Neural progenitor cell (in vitro differentiated cells): ENCODE measurements around the gene ACLY. TPM values are rescaled to one million over a fixed set of nuclear protein-coding genes. Genes with fewer than 3 reads are reported as not detected.
A peak's percentile ranks its signal among the peaks of the same experiment; 100 is the strongest.

Source experiments
- DNase-seq: peaks from one replicate; pipeline ENCODE4 v3.0.0-alpha.2; 2016; ENCODE audit warnings: low spot score
- H2AFZ ChIP-seq: fragments of 200-600 bp; sonication (generic); replicated peaks from 2 replicates; pipeline ENCODE4 v1.6.1; 2016; ENCODE audit warnings: antibody characterized with exemption
- H3F3A ChIP-seq: fragments of 200-600 bp; sonication (generic); 2 replicates; pipeline ENCODE4 v1.6.1; 2016; ENCODE audit warnings: antibody characterized with exemption, low read depth
- H3K27ac ChIP-seq: fragments of 200-600 bp; sonication (generic); 2 replicates; pipeline ENCODE4 v1.5.1; 2016; ENCODE audit warnings: mild to moderate bottlenecking
- H3K27me3 ChIP-seq: fragments of 200-600 bp; sonication (generic); 2 replicates; pipeline ENCODE4 v1.6.1; 2016; ENCODE audit warnings: mild to moderate bottlenecking, moderate library complexity
- H3K36me3 ChIP-seq: fragments of 200-600 bp; sonication (generic); 2 replicates; pipeline ENCODE4 v1.5.1; 2016
- H3K4me1 ChIP-seq: fragments of 200-600 bp; sonication (generic); 2 replicates; pipeline ENCODE4 v1.6.1; 2016; ENCODE audit warnings: mixed run types
- H3K4me2 ChIP-seq: fragments of 200-600 bp; sonication (generic); 2 replicates; pipeline ENCODE4 v1.6.1; 2016
- H3K4me3 ChIP-seq: fragments of 200-600 bp; sonication (generic); 2 replicates; pipeline ENCODE4 v1.5.1; 2016
- H3K79me2 ChIP-seq: fragments of 200-600 bp; sonication (generic); 2 replicates; pipeline ENCODE4 v1.6.1; 2016; ENCODE audit warnings: low read depth
- H3K9ac ChIP-seq: fragments of 200-600 bp; sonication (generic); 2 replicates; pipeline ENCODE4 v1.6.1; 2016
- H3K9me3 ChIP-seq: fragments of 200-600 bp; sonication (generic); 2 replicates; pipeline ENCODE4 v1.5.1; 2016; ENCODE audit warnings: low read depth
- H4K20me1 ChIP-seq: fragments of 200-600 bp; sonication (generic); 2 replicates; pipeline ENCODE4 v1.6.1; 2016; ENCODE audit warnings: low read depth
- H3K27ac Mint-ChIP-seq: 3 replicates; pipeline ENCODE4 v1.8.0; 2021; ENCODE audit warnings: mixed read lengths
- H3K27me3 Mint-ChIP-seq: 2 replicates; pipeline ENCODE4 v1.8.0; 2022; ENCODE audit warnings: low read depth, mild to moderate bottlenecking, inconsistent platforms, moderate library complexity, mixed read lengths; ENCODE audit not compliant: insufficient read depth
- H3K36me3 Mint-ChIP-seq: 3 replicates; pipeline ENCODE4 v1.8.0; 2021; ENCODE audit warnings: mixed read lengths
- H3K4me1 Mint-ChIP-seq: 3 replicates; pipeline ENCODE4 v1.8.0; 2021; ENCODE audit warnings: mixed read lengths
- H3K4me3 Mint-ChIP-seq: 3 replicates; pipeline ENCODE4 v1.8.0; 2021; ENCODE audit warnings: mild to moderate bottlenecking, moderate library complexity, mixed read lengths
- H3K9me3 Mint-ChIP-seq: 3 replicates; pipeline ENCODE4 v1.8.0; 2020; ENCODE audit warnings: mixed read lengths
- CTCF ChIP-seq: fragments of 200-600 bp; sonication (generic); IDR thresholded peaks from 2 replicates; pipeline ENCODE4 v1.5.1; 2017; ENCODE audit warnings: antibody characterized with exemption, mild to moderate bottlenecking
- EZH2 ChIP-seq: fragments of 200-600 bp; sonication (generic); IDR thresholded peaks from 2 replicates; pipeline ENCODE4 v1.6.1; 2017; ENCODE audit warnings: antibody characterized with exemption, mild to moderate bottlenecking, moderate library complexity
- EZH2phosphoT487 ChIP-seq: fragments of 200-600 bp; sonication (generic); IDR thresholded peaks from 2 replicates; pipeline ENCODE4 v1.6.1; 2017; ENCODE audit warnings: antibody characterized with exemption
- total RNA-seq: library from RNA; depleted of rRNA; stranded (reverse); fragments of >200 nt; gene quantifications from 2 replicates; pipeline ENCODE4 v1.2.3, GENCODE V29; 2015; ENCODE audit warnings: low replicate concordance

Gene ACLY
- total RNA-seq, 1 donor from 2014 or later, result 221 TPM

GRCh38 chr17:41928693-41929251 lies 10.0 kb upstream of the ACLY start:
- Histone ChIP-seq H3K79me2 (peaks cover 16% of the 10 kb centered on the region), H3K36me3 (no peaks in the 10 kb centered on the region), H3K4me2 (peak overlapping the region; percentile 86), H3K9me3 (no peaks in the 10 kb centered on the region), H3K27me3 (no peaks in the 10 kb centered on the region), H3K9ac (no peak overlapping the region), H3K27ac (no peak overlapping the region), H3F3A (peaks cover 8% of the 10 kb centered on the region), H4K20me1 (no peaks in the 10 kb centered on the region), H3K4me3 (peak overlapping the region; percentile 71), H2AFZ (no peak overlapping the region), H3K4me1 (peaks cover 9% of the 10 kb centered on the region)
- Mint-ChIP-seq H3K36me3 (no peaks in the 10 kb centered on the region), H3K4me1 (peaks cover 21% of the 10 kb centered on the region), H3K4me3 (peak overlapping the region; percentile 98), H3K27ac (no peak overlapping the region), H3K27me3 (peaks cover 6% of the 10 kb centered on the region), H3K9me3 (no peaks in the 10 kb centered on the region)
- TF ChIP-seq EZH2, result no peak
- DNase-seq, result no peak

GRCh38 chr17:41925991-41926590 lies 7.3 kb upstream of the ACLY start:
- no peak for DNase-seq
- no peaks in the 10 kb centered on the region for H3K9me3 Mint-ChIP-seq
- Histone ChIP-seq H3K4me3 (no peak overlapping the region), H3K4me2 (no peak overlapping the region), H3F3A (peaks cover 8% of the 10 kb centered on the region), H3K9me3 (no peaks in the 10 kb centered on the region), H3K4me1 (peaks cover 6% of the 10 kb centered on the region), H2AFZ (no peak overlapping the region), H3K79me2 (peaks cover 12% of the 10 kb centered on the region), H3K36me3 (no peaks in the 10 kb centered on the region), H3K27ac (no peak overlapping the region), H3K9ac (no peak overlapping the region), H4K20me1 (no peaks in the 10 kb centered on the region), H3K27me3 (no peaks in the 10 kb centered on the region)
- peaks cover 26% of the 10 kb centered on the region for H3K4me1 Mint-ChIP-seq
- no peaks in the 10 kb centered on the region for H3K36me3 Mint-ChIP-seq
- H3K27ac Mint-ChIP-seq, result peak overlapping the region; percentile 66
- peaks cover 4% of the 10 kb centered on the region for H3K27me3 Mint-ChIP-seq
- no peak overlapping the region for H3K4me3 Mint-ChIP-seq
- no peak for TF ChIP-seq EZH2phosphoT487
- no peak for TF ChIP-seq EZH2

- peaks cover 32% of the 10 kb centered on the region for H3K79me2 ChIP-seq
- no peak for DNase-seq
Measured at GRCh38 chr17:41920580-41920955, 1.8 kb upstream of the ACLY start.

More at GRCh38 chr17:41920580-41920955, 1.8 kb upstream of the ACLY start:
- no peak overlapping the region for H3K27ac Mint-ChIP-seq
- H3K27me3 ChIP-seq, result no peaks in the 10 kb centered on the region
- peaks cover 22% of the 10 kb centered on the region for H3F3A ChIP-seq
- no peak overlapping the region for H2AFZ ChIP-seq
- no peaks in the 10 kb centered on the region for H3K9me3 ChIP-seq
- H3K27me3 Mint-ChIP-seq, result no peaks in the 10 kb centered on the region
- H3K4me1 Mint-ChIP-seq, result peaks cover 35% of the 10 kb centered on the region
- no peak overlapping the region for H3K9ac ChIP-seq
- H3K36me3 Mint-ChIP-seq, result no peaks in the 10 kb centered on the region
- no peaks in the 10 kb centered on the region for H3K9me3 Mint-ChIP-seq
- H3K27ac ChIP-seq, result no peak overlapping the region
- TF ChIP-seq CTCF (no peak), EZH2phosphoT487 (no peak), EZH2 (no peak)
- peaks cover 27% of the 10 kb centered on the region for H4K20me1 ChIP-seq
- H3K36me3 ChIP-seq, result no peaks in the 10 kb centered on the region
- H3K4me2 ChIP-seq, result peak overlapping the region; percentile 76
- H3K4me3 Mint-ChIP-seq, result no peak overlapping the region
- no peak overlapping the region for H3K4me3 ChIP-seq
- H3K4me1 ChIP-seq, result peaks cover 30% of the 10 kb centered on the region
